Stomach smooth muscle (tissue), 2 donors: Measurements from ENCODE around the gene PALM3.
"Not testable (repeated sequence)": the region's sequence is repeated elsewhere in the genome, so short reads cannot be mapped to it uniquely, and the experiment has no call there.

Source experiments
- H3K27ac ChIP-seq: one replicate; pipeline ENCODE4 v1.7.0; 2013; ENCODE audit warnings: mild to moderate bottlenecking, low read length, inconsistent platforms
- H3K27me3 ChIP-seq, 2 donors: one replicate each; pipeline ENCODE4 v1.7.0; 2013; ENCODE audit warnings: low read length in 2 of 2; ENCODE audit not compliant: insufficient read depth in 2 of 2, control insufficient read depth in 1 of 2
- H3K36me3 ChIP-seq, 2 donors: one replicate each; pipeline ENCODE4 v1.7.0; 2013; ENCODE audit warnings: low read length in 2 of 2; ENCODE audit not compliant: control insufficient read depth in 2 of 2, insufficient read depth in 2 of 2
- H3K4me1 ChIP-seq: one replicate; pipeline ENCODE4 v1.7.0; 2013; ENCODE audit warnings: low read length; ENCODE audit not compliant: control insufficient read depth, insufficient read depth
- H3K4me3 ChIP-seq, 2 donors: one replicate each; pipeline ENCODE4 v1.7.0; 2013; ENCODE audit warnings: low read length in 2 of 2
- H3K9ac ChIP-seq, 2 donors: one replicate each; pipeline ENCODE4 v1.7.0; 2013; ENCODE audit warnings: low read length in 2 of 2, mild to moderate bottlenecking in 1 of 2
- H3K9me3 ChIP-seq, 2 donors: one replicate each; pipeline ENCODE4 v1.7.0; 2013; ENCODE audit warnings: low read length in 2 of 2; ENCODE audit not compliant: control insufficient read depth in 2 of 2
- donor health status: healthy.
- donor health status: Pancreatic carcinoma.

The PALM3 gene

DNA sequence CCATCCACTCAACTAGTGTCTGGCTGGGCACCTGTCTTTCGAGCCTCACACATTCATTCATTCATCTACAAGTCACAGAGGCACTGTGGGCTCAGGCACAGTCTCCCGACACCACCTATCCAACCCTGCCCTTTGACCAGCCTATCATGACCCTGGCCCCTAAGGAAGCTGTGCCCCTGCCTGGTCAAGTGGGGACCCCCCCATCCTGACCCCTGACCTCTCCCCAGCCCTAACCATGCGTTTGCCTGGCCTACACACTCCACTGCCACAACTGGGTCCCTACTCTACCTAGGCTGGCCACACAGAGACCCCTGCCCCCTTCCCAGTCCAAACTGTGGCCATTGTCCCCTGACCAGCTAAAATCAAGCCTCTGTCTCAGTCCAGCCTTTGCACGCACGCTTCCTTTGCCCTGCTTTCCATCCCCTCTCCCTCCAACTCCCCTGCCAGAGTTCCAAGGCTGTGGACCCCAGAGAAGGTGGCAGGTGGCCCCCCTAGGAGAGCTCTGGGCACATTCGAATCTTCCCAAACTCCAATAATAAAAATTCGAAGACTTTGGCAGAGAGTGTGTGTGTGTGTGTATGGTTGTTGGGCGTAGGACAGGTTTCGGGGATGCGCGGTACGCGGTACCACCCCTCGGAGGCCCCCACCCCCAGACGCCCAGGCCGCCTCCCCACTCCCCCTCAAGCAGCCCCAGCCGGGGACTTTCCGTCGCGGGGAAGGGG, 30.7 kb downstream of the PALM3 start:
- Histone ChIP-seq H3K36me3 (no peaks in the 10 kb centered on the region), H3K4me3 (peak overlapping the region; percentile 59 to 74), H3K27me3 (peaks cover 15 to 18% of the 10 kb centered on the region in 2 donors), H3K27ac (no peak overlapping the region), H3K4me1 (peaks cover 10% of the 10 kb centered on the region), H3K9me3 (no peaks in the 10 kb centered on the region), H3K9ac (peak overlapping the region in 1 of 2 donors; percentile 22)

DNA sequence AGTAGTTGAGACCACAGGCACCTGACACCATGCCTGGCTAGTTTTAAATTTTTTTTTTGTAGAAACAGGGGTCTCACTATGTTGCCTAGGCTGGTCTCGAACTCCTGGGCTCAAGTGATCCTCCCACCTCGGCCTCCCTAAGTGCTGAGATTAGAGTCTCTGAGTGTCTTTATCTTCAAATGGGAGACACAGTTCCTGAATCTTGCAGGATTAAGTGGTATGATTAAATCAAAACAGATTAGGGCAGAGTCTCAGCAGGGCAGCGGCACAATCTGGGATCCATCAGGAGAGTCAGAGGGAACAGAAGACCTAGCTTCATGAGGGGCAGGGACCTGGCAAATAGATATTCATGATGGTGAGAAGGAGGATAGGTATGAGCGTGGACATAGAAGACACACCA, 33.0 kb downstream of the PALM3 start:
- H3K9ac ChIP-seq: no peak overlapping the region
- peaks cover 10% of the 10 kb centered on the region for H3K4me1 ChIP-seq
- H3K36me3 ChIP-seq: no peaks in the 10 kb centered on the region
- H3K27me3 ChIP-seq: peaks cover 15 to 16% of the 10 kb centered on the region in 2 donors
- H3K27ac ChIP-seq: no peak overlapping the region
- no peak overlapping the region for H3K4me3 ChIP-seq
- no peaks in the 10 kb centered on the region for H3K9me3 ChIP-seq

DNA sequence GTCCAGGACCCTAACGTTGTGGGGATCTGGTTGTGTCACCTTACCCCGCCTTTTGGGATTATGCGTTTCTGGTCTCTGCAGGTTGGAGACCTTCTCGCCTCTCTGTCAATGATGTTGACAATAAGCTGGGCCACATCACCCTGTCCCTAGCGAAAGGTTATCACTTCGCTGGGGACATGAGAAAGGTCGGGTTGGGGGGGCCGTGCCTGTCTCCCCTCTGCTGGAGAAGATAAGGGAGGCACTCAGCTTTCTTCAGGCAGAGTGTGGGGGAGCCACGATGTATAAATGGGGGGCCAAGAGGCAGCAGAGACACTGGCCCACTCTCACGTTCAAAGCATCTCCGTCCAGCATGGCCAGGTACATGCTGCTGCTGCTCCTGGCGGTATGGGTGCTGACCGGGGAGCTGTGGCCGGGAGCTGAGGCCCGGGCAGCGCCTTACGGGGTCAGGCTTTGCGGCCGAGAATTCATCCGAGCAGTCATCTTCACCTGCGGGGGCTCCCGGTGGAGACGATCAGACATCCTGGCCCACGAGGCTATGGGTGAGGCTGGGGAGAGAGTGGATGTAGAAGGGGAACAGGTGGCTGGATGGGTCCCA, 33.9 kb downstream of the PALM3 start, which contains the start of gene RLN3:
RLN3 (plus strand) TSS at position 293 of the 595 bp plus-strand sequence; CDS start at position 350, 57 bp downstream.
- no peak within 1 kb of the TSS for H3K27ac ChIP-seq
- no peak within 1 kb of the TSS for H3K9ac ChIP-seq
- H3K36me3 ChIP-seq: no peaks in the 10 kb centered on the region
- peaks cover 10% of the 10 kb centered on the region for H3K4me1 ChIP-seq
- no peaks in the 10 kb centered on the region for H3K9me3 ChIP-seq
- no peak within 1 kb of the TSS for H3K4me3 ChIP-seq
- H3K27me3 ChIP-seq: peaks cover 15% of the 10 kb centered on the region in 2 donors

DNA sequence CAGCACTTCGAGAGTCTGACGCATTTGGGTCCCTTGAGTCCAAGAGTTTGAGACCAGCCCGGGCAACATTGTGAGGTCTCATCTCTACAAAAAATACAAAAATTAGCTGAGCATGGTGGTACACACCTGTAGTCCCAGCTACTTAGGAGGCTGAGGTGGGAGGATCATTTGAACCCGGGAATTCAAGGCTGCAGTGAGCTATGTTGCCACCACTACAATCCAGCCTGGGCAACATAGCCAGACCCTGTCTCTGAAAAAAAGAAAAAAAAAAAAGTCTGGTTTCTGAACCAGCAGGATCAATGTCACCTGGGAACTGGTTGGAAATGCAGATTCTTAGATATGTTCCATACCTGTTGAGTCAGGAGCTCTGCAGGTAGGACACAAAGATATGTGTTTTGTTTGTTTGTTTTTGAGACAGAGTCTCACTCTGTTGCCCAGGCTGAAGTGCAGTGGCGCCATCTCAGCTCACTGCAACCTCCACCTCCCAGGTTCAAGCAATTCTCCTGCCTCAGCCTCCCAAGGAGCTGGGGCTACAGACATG, 35.2 kb downstream of the PALM3 start:
- H3K36me3 ChIP-seq, H3K9me3 ChIP-seq, H3K4me1 ChIP-seq, H3K4me3 ChIP-seq, H3K9ac ChIP-seq, H3K27ac ChIP-seq: not testable (repeated sequence)
- H3K27me3 ChIP-seq: peaks cover 15% of the 10 kb centered on the region in 2 donors

DNA sequence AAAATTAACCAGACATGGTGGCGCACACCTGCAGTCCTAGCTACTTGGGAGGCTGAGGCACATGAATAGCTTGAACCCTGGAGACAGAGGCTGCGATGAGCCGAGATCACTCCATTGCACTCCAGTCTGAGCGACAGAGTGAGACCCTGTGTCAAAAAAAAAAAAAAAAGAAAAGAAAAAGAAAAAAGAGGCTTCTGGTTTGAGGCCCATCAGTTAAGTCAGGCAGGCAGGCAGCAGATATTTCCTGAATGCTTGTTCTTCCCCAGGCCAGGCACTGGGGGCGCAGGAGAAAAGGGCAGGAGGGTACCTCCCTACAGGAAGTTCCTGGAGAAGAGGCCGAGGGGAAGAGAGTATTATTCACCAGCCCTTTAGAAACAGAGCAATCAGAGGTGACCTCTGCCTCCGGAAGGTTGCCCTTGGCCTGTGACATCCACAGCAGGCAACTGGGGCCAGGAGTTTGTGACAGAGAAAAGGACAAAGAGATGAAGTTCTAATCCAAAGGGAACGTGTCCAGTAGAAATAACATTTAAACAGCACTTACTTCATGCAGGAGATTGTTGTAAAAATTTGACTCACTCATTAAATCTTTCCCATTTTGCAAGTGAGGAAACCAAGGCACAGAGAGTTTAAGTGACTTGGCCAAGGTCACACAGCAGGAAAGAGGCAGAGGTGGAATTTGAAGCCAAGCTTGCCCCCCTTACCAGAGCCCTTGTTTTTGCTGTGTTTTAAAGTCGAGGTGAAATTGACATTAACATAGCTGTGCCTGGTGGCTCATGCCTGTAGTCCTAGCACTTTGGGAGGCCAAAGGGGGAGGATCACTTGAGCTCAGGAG, 38.3 kb downstream of the PALM3 start:
- Histone ChIP-seq H3K27ac (no peak overlapping the region), H3K27me3 (peaks cover 3 to 7% of the 10 kb centered on the region in 2 donors), H3K4me1 (no peaks in the 10 kb centered on the region), H3K9ac (no peak overlapping the region), H3K9me3 (no peaks in the 10 kb centered on the region), H3K36me3 (no peaks in the 10 kb centered on the region), H3K4me3 (no peak overlapping the region)

DNA sequence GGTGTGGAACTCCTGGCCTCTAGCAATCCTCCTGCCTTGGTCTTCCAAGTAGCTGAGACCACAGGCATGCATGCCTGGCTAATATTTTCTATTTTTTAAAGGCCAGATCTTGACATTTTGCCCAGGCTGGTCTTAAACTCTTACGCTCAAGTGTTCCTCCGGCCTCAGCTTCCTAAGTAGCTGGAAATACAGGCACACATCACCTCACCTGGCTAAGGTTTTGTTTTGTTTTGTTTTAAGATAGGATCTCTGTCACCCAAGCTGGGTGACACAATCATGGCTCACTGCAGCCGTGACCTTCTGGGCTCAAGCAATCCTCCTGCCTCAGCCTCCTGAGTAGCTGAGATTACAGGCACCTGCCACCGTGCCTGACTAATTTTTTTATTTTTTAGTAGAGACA, 39.4 kb downstream of the PALM3 start:
- Histone ChIP-seq H3K9me3 (no peaks in the 10 kb centered on the region), H3K4me3 (no peak overlapping the region), H3K27ac (no peak overlapping the region), H3K36me3 (no peaks in the 10 kb centered on the region), H3K9ac (no peak overlapping the region), H3K4me1 (no peaks in the 10 kb centered on the region), H3K27me3 (no peaks in the 10 kb centered on the region)

DNA sequence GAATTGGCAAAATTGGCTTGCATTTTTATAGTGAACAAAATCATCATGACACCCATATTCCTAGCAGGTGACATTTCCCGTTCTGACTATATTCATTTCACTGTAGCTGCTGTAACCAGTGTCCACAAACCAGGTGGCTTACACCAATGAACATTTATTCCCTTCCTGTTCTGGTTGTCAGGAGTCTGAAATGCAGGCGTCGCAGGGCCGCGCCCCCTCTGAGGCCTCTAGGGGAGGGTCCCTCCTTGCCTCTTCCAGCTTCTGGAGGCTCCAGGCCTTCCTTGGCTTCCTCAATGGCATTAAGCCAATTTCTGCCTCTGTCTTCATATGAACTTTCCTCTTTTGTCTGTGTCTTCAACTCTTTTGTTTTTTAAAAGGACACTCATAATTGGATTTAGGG, 40.4 kb downstream of the PALM3 start:
- no peak overlapping the region for H3K4me3 ChIP-seq
- no peaks in the 10 kb centered on the region for H3K27me3 ChIP-seq
- H3K27ac ChIP-seq: no peak overlapping the region
- H3K4me1 ChIP-seq: no peaks in the 10 kb centered on the region
- H3K9me3 ChIP-seq: no peaks in the 10 kb centered on the region
- H3K9ac ChIP-seq: no peak overlapping the region
- no peaks in the 10 kb centered on the region for H3K36me3 ChIP-seq

DNA sequence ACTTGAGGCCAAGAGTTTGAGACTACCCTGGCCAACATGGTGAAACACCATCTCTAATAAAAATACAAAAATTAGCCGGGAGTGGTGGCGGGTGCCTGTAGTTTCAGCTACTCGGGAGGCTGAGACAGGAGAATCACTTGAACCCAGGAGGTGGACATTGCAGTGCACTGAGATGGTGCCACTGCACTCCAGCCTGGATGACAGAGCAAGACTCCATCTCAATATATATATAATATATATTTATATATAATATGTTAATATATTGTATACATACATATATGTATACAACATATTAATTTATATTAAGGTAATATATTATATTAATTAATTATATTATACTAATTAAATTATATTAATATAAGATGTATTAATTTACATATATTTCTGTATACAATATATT, 42.1 kb downstream of the PALM3 start:
- not testable (repeated sequence) for H3K4me1 ChIP-seq, H3K27me3 ChIP-seq, H3K27ac ChIP-seq, H3K4me3 ChIP-seq, H3K36me3 ChIP-seq, H3K9ac ChIP-seq, H3K9me3 ChIP-seq

DNA sequence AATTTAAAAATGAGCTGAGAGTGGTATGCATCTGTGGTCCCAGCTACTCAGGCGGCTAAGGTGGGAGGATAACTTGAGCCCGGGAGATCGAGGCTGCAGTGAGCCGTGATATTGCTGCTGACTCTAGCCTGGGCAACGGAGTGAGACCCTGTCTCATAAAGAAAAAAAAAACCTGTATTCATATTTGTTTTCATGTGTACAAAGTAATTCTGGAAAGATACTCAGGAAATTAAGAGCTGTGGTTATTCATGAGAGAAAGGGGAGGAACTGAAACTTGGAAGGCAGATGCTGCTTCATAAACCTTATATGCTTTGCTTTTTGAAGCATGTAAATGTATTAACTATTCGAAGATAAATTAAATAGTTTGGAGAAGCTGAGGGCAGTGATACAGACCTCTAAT, 42.8 kb downstream of the PALM3 start:
- Histone ChIP-seq H3K4me1 (no peaks in the 10 kb centered on the region), H3K36me3 (no peaks in the 10 kb centered on the region), H3K27ac (no peak overlapping the region), H3K27me3 (no peaks in the 10 kb centered on the region), H3K4me3 (no peak overlapping the region), H3K9ac (no peak overlapping the region), H3K9me3 (no peaks in the 10 kb centered on the region)

DNA sequence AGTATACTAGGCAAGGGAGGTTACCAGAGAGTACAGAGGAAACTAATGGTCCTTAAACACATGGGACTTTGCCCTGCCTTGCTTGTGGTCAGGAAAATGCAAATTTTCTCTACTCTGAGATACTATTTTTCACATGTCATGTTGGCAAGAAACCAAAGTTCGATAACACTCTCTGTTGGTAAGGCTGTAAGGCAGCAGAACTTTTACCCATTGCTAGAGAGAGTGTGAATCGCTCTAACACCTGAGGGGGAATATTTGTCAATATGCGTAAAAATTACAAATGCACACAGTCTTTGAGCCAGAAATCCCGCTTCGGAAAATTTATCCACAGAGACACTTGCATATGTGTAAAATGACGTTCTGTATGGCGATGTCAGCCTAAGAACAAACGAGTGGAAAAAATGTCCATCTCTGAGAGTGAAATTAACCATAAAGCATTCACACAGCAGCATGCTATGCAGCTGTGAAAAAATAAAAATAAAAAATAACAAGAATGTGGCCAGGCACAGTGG, 46.3 kb downstream of the PALM3 start:
- no peak overlapping the region for H3K4me3 ChIP-seq
- no peak overlapping the region for H3K27ac ChIP-seq
- no peaks in the 10 kb centered on the region for H3K9me3 ChIP-seq
- H3K27me3 ChIP-seq: no peaks in the 10 kb centered on the region
- no peak overlapping the region for H3K9ac ChIP-seq
- no peaks in the 10 kb centered on the region for H3K36me3 ChIP-seq
- no peaks in the 10 kb centered on the region for H3K4me1 ChIP-seq
